GM20000 (cell line): ENCODE measurements around the gene SCN2B.
A peak's percentile ranks its signal among the peaks of the same experiment; 100 is the strongest.

Source experiments
- DNase-seq: peaks from one replicate; pipeline ENCODE4 v3.0.0; 2012; ENCODE audit warnings: low spot score
- CTCF ChIP-seq: IDR thresholded peaks from 2 replicates; pipeline ENCODE4 v1.5.1; 2012; ENCODE audit warnings: mild to moderate bottlenecking, control low read depth; ENCODE audit errors: extremely low read depth, missing control alignments

SCN2B gene

GRCh38 chr11:118175993-118176777, at the start of gene SCN2B:
Gene SCN2B (minus strand): TSS chr11:118176639. CDS start chr11:118176431, 208 bp downstream.
- TF ChIP-seq CTCF, result no peak
- DNase-seq, result no peak

- peak; percentile 20 for DNase-seq
- no peak for TF ChIP-seq CTCF
These were observed 48.2 kb upstream of the SCN2B start, which contains the start of gene JAML for GRCh38 chr11:118224511-118225188. Gene JAML (minus strand): TSS chr11:118225011. CDS start chr11:118214866, 10,145 bp downstream.

GRCh38 chr11:118223992-118224391, 47.6 kb upstream of the SCN2B start:
- TF ChIP-seq CTCF, result no peak
- DNase-seq, result no peak

GRCh38 chr11:118223570-118223969, 47.1 kb upstream of the SCN2B start:
- DNase-seq, result no peak
- no peak for TF ChIP-seq CTCF

GRCh38 chr11:118222437-118222836, 46.0 kb upstream of the SCN2B start:
- DNase-seq, result no peak
- TF ChIP-seq CTCF, result no peak

- no peak for DNase-seq
- no peak for TF ChIP-seq CTCF
These were observed 45.0 kb upstream of the SCN2B start for GRCh38 chr11:118221419-118221818.

GRCh38 chr11:118219732-118220131, 43.3 kb upstream of the SCN2B start:
- DNase-seq, result no peak
- TF ChIP-seq CTCF, result no peak
